Tibial nerve (tissue), 4 donors: ENCODE data around the gene FNDC11.

ENCODE experiments used
- CTCF ChIP-seq, 5 experiments: fragments of 200-600 bp in 3 of 5; fragments of 450-650 bp in 2 of 5; sonication (generic) in 3 of 5; IDR thresholded peaks; one replicate each; pipeline ENCODE4 v1.5.1; 2016 to 2019; ENCODE audit warnings: antibody characterized with exemption in 5 of 5, mild to moderate bottlenecking in 3 of 5, moderate library complexity in 2 of 5
- EP300 ChIP-seq, 2 donors: sonication (generic); formaldehyde crosslinking; IDR thresholded peaks; one replicate each; pipeline ENCODE4 v1.6.1; 2017; ENCODE audit warnings: antibody characterized with exemption in 2 of 2, mild to moderate bottlenecking in 1 of 2
- POLR2A ChIP-seq, 2 donors: fragments of 450-650 bp; IDR thresholded peaks; one replicate each; pipeline ENCODE4 v1.6.1; 2017; ENCODE audit warnings: antibody characterized with exemption in 2 of 2, mild to moderate bottlenecking in 2 of 2, moderate library complexity in 2 of 2

- TF ChIP-seq POLR2A (IDR thresholded peaks at IDR 0.05) (no peak), CTCF (IDR thresholded peaks at IDR 0.05) (no peak), EP300 (IDR thresholded peaks at IDR 0.05) (no peak)
Observed at GRCh38 chr20:63595416-63596127, 41.6 kb downstream of the FNDC11 start.
